Esophagus squamous epithelium (tissue), 4 donors: ENCODE results near the gene TMEM141.

Experiments used
- CTCF ChIP-seq, 6 experiments: fragments of 450-650 bp in 4 of 6; fragments of 200-600 bp in 2 of 6; sonication (generic) in 2 of 6; IDR thresholded peaks; one replicate each; pipeline ENCODE4 v1.5.1; 2016 to 2019; ENCODE audit warnings: antibody characterized with exemption in 6 of 6, mild to moderate bottlenecking in 4 of 6, moderate library complexity in 4 of 6
- POLR2A ChIP-seq, 4 donors: fragments of 450-650 bp; IDR thresholded peaks; one replicate each; pipeline ENCODE4 v1.6.1; 2017; ENCODE audit warnings: antibody characterized with exemption in 4 of 4, mild to moderate bottlenecking in 4 of 4, moderate library complexity in 3 of 4

GRCh38 chr9:136748666-136749611 is 42.2 kb upstream of the TMEM141 start:
- TF ChIP-seq POLR2A (IDR thresholded peaks at IDR 0.05) (no peak), CTCF (IDR thresholded peaks at IDR 0.05) (no peak)
